HG03342 (cell line): ENCODE results near the gene CPSF4L.
"Not testable (repeated sequence)": the region's sequence is repeated elsewhere in the genome, so short reads cannot be mapped to it uniquely, and the experiment has no call there.

Experiments used
- ATAC-seq: cut with Tn5 transposase; IDR thresholded peaks from one replicate; pipeline ENCODE4 v1.9.1; 2021; ENCODE audit warnings: mild to moderate bottlenecking, moderate library complexity; ENCODE audit not compliant: unreplicated experiment

The CPSF4L gene, protein sequence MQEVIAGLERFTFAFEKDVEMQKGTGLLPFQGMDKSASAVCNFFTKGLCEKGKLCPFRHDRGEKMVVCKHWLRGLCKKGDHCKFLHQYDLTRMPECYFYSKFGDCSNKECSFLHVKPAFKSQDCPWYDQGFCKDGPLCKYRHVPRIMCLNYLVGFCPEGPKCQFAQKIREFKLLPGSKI

DNA sequence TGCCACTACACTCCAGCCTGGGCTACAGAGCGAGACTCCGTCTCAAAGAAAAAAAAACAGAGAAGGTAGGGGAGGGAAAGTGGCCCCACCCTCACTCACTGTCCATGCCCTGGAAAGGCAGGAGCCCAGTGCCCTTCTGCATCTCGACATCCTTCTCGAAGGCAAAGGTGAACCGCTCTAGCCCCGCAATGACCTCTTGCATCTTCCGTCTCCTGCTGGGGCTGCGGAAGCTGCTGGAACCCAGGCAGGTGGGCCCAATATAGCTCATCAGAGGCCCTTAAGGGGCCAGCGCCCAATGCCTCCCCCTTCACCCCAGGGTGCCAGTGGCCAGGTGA is at the start of gene CPSF4L:
Gene CPSF4L (minus strand): TSS at position 264 of the 335 bp plus-strand sequence. CDS start 62 bp downstream, at position 202.
- no peak for ATAC-seq

DNA sequence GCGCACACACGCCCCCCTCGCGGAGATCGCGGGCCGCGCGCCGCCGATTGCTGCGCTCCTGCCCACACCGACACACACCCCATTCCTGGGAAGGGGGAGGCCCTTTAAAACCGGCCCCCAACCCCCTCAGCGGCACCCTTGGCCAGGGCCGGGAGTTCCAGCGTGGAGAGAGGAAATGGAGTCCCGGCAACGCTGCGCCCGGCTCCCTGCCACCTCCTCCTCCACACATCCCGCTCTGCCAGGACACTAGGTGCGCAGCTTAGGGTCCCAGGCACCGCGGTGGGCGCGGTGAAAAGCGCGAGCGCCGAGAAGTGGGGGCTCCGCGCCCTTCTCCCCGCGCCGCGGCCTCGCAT is 49.7 kb upstream of the CPSF4L start:
- ATAC-seq, result peak; percentile 20

DNA sequence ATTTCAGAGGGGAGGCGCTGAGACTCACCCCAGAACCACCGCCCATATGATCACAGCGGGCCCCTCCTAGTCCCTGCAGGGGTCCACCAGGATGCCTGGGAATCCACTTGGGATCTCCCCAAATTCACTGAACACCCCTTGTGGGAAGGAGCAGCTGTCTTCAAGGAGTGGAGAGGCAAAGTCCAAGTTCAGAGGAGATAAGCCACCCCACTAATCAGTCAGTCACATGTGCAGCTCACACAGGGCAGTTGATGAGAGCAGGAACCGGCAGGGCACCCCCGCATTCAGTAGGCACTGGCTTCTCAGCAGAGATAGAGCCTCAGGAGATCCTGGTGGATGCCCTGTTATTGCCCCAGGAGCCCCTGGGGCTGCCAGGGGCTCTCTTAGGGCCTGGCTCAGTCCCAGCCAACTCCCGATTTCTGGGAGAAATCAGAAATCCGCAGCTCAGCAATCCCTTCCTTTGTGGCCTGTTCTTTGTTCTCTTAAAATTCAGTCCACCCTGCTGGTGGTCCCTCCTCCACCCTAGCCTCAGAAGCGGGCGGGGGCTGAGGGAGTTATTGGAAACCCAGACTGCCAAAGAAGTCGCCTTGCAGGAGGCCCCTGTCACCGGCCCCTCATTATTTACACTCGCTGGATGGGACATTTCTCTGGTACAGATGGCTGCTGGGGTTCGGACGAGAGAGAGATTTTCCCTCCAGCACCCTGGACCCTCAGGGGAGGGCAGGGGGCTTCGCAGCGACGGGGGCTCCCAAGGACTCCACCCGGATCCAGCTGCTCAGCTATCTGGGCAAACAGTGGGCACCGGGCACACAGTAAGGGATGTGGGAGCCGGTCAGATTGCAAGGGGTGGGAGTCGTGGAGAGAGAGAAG is 48.3 kb upstream of the CPSF4L start:
- ATAC-seq, result no peak

DNA sequence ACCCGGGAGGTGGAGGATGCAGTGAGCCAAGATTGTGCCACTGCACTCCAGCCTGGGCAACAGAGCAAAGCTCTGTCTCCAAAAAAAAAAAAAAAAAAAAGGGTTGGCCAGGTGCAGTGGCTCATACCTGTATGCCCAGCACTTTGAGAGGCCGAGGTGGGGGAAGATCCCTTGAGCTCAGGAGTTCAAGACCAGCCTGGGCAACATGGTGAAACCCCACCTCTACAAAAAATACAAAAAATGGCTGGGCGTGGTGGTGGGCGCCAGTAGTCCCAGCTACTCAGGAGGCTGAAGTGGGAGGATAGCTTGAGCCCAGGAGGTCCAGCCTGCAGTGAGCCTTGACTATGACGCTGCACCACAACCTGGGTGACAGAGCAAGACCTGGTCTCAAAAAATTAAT is 47.3 kb upstream of the CPSF4L start:
- not testable (repeated sequence) for ATAC-seq

DNA sequence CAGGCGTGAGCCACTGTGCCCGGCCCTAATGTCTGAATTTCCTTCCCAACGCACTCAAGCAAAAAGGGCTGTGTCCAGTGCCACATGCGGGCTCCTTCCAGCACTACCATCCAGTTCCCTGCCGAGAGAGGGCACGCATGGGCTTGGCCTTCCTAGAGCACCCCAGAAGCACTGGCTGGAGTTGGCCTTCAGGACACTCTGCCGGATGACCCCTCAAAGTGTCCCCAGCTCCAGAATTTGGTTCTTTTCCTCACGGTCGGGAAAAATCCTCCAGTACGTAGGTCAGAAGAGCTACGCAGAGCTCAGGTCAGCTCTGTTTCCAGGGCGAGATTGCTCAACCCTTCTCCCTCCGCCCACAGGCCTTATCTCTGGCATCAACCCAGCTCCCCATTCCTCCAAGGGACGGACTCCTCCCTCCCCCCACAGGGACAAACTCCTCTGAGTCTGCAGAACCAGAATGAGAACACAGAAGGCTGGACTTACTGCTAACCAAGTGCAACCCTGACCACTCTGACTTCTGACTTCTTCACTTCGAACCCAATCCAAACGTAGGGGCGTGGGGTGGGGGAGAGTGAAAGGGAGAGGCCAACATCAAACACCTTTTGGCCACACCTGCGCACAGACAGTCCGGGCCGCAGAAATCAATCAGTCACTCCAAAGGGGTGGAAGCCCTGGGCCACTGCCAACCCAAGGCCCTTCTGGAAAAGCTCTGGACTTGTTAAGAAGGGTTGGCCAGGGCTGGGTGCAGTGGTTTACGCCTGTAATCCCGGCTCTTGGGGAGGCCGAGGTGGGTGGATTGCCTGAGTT is 46.5 kb upstream of the CPSF4L start:
- ATAC-seq, result no peak

DNA sequence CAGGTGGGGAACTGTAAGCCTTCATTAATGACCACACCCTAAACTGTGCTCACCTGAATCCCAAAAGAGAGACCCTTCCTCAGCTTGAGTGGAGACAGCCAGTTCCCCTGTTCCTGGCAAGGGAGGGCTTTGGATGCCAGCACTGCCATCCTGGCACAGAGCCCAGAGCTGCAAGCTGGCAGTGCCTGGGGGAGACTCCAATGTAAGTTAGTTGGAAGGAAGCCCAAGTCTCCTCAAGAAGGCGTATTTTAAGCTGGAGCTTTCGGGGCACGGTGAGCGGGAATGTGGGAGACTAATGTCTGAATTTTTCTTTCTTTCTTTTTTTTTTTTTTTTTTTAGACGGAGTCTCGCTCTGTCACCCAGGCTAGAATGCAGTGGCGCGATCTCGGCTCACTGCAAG is 45.5 kb upstream of the CPSF4L start:
- ATAC-seq, result no peak

DNA sequence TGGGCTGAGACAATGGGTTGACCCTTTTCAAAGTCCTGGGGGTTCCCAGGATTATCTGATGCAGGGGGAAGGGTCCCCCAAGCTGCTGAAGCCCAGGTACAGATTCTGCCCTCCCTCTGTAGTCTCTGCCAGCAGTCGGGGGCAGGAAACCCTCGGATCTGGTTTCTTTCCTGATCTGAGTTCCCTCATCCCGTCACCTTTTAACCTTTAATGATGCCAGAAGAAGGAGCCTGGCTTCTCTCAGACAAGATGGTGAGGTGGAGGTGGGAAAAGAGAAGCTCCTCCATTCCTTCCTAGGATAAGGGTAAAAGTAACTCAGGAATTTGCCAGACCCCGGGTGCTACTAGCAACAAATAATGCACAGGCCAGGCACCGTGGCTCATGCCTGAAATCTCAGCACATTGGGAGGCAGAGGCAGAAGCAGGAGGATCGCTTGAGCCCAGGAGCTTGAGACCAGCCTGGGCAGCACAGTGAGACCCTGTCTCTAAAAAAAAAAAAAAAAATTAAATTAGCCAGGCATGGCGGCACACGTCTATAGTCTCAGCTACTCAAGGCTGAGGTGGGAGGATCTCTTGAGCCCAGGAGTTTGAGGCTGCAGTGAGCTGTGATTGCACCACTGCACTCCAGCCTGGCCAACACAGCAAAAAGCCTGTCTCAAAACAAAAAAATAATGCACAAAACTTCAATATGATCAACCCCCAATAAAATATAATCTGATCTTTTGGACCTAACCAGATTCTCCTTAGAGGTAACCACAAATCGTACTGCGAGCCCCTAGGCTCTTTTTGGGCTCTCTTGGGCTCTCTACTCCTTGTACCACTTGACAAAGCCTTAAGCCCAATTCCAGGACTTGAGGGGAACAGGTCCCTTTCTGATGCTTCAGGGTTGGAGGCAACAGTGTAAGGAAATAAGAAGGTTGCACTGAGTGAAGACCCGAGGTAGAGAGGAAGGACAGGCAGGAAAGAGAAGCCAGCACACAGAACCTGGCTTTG is 44.5 kb upstream of the CPSF4L start:
- no peak for ATAC-seq

DNA sequence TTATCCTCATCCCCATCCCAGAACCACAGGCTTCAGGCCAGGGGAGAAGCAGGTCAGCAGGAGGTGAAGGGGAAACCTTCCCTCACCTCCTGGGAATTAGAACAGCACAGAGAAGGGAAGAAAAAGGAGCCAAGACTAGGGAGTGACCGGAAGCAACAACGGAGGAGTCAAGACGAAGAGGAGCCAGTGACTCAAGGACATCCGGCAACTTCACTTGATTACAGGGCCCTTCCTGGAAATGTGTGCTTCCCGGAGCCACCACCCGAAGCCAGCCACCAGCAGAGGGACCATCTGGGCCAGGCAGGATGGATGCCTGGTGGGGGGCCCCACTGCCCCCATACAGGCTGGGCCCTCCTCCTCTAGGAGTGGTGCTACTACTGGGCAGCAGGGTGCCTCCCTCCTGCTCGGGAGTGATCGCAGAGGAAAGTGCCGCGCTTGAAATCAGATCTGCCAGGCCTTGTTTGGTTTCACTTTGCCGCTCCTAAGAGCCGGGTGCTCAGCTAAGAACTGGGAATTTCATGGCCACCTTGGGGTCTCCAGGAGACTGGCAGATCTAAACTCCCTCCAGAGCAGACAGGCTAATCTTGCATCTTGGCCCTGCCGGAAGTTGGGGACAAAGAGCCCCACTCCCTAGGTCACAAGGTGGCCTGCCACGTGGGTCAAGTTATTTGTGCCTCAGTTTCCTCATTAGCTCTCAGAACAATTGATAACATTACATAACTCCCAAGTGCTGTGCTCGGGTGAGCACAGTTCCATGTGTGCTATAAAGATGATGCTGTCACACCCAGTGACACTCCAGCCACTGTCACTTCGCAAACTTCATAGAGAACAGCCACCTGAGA is 43.5 kb upstream of the CPSF4L start:
- ATAC-seq, result no peak

DNA sequence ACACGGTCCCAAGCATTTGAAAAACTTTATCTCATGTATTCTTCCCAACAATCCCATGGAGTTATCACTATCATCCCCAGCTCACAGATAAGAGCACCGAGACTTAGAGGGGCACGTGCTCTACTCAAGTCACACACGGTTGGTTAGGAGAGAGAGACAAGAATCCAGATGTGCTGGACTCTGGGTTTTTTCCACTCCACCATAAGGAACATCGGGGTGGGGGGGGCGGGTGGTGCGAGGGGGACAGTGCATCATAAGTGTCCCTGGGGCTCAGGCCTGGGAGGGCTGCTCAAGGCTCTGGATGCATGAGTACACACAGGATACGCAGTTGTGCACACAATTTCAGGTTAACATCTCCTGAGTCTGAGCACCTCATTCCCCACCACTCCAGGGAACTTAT is 42.8 kb upstream of the CPSF4L start:
- no peak for ATAC-seq

DNA sequence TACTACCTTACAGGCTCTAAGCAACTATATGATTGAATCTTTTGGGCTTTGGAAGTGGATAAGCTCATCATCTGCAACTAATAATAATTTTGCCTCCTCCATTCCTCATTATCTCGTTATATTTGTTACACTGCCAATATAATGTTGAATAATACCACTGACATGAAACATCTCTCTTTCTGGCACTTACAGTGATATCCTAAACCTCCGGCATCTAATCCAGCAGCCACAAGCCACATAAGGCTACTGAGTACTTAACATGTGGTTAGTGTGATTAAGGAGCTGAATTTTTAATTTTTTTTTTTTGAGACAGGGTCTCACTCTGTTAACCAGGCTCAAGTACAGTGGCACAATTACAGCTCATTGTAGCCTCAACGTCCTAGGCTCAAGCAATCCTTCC is 40.5 kb upstream of the CPSF4L start:
- no peak for ATAC-seq

DNA sequence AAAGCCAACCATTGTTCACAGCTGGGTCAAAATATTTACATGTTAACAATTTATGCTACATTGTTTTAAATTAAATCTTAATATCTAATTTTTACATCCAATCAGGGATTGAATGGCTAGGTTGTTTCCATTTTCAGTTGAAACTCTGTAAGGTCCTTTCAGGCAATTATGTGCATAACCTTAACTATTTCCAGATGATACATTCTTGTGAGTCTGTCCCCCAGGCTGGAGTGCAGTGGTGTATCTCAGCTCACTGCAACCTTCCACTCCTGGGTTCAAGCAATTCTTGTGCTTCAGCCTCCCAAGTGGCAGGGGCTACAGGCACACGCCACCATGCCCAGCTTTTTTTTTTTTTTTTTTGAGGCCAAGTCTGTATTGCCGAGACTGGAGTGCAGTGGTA is 39.7 kb upstream of the CPSF4L start:
- ATAC-seq, result no peak

DNA sequence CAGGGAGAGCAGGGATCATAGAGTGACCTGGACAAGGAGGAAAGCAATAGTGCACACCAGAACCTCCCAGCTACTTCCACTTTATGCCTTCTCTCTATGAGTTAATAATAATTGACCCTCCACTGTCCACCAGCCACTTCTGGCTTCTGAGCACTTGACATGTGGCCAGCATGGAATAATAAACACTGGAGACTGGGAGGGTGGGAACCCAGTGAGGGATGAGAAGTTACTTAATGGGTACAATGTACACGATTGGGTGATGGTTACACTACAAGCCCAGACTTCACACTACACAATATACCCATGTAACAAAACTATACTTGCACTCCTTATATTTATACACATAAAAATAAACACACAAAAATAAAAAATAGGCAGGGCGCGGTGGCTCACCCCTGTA is 38.7 kb upstream of the CPSF4L start:
- no peak for ATAC-seq

DNA sequence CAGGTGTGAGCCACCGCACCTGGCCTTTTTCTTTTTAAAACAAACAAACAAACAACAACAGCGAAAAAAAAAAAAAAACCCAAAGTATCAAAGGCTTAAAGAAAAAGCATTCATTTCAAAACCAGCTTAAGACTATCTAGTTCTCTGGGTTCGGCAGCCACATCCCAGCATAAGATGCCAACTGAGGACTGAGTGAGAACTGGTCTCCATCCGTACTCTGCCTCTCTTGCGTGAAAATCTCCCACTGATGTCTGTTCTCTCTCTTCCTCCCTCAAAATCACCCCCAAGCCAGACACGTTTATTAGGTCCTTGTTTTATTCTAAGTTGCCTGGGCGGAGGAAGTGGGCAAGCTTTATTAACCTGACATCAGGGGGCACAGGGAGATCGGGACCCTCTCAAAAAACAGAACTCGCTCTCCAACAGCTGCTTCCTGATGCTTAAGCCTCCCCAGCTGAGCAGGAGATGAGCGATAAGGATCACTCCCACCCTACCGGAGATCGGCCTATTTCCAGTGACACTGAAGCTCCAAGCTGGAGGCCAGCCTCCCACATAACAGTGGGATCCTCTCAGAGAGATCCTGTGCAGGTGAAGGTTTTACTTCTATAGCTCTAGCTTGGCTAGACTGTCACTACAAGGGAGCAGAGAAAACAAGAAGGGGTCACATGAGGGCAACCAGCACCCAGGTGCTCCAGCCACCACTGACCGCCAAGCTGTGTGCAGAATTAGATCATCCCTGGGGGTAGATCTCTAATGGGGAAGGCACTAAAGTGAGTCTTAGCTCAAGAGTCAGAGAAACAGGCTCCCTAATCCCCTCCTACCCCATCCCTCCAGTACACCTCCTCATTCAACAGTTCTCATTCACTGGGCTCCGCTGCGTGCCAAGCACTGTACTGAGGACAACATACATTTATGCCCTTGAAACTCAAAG is 36.5 kb upstream of the CPSF4L start:
- ATAC-seq, result peak; percentile 65

DNA sequence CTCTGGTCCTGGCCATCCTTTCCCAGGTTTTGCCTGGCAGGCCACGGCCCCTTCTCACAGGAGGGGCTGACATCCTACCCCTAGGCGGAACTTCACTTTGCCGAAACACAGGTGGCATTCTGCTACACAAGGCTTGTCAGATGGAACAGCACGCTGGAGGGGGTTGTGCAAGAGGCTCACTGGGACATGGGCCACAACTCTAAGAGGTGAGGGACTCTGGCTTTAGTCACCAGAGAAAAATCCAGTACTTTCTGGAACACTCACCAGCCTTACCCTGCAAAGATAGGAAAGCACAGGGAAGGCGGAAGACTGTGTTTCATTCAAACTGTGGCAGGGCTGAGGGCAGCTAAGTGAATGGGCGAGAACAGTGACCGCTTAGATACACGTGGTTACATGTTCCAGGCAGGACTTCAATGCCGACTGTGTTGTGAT is 31.8 kb upstream of the CPSF4L start:
- no peak for ATAC-seq

DNA sequence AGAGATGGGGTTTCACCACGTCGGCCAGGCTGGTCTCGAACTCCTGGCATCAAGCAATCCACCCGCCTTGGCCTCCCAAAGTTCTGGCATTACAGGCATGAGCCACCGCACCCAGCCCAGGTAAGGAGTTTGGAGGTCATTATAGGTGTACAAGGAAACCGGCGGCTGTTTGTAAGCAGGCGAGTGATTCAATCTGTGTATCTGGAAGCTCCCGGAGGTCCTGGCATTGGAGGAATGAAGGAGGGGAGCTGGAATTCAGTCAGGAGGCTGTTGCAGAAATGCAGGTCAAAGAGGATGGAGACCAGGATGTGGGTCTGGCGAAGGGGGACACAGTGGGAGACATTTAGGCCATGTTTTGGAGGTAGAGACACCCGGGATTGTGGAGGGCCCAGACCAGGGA is 31.4 kb upstream of the CPSF4L start:
- ATAC-seq, result no peak

DNA sequence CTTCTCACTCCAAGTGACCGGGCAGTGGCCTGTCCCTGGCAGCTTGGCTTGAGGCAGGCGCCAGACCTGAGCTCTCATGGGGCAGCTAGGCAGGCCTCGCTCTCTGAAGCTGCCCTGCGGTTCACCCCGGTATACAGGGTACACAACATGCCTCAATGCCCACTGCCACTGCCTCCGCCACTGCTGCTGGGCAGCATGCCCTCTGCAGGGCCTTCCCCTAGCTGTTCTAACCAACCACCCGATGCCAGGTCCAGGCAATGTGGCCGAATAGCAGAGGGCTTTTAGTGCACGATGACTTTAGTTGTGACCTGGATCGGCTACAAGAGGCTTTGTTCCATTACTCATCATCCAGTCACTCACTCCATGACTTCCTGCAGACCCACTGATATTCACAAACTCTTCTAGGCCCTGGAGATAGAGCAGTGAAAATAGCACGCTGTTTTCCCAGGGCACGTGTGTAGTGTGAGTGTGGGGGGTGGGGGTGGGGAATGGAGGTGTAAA is 30.4 kb upstream of the CPSF4L start:
- ATAC-seq, result no peak

DNA sequence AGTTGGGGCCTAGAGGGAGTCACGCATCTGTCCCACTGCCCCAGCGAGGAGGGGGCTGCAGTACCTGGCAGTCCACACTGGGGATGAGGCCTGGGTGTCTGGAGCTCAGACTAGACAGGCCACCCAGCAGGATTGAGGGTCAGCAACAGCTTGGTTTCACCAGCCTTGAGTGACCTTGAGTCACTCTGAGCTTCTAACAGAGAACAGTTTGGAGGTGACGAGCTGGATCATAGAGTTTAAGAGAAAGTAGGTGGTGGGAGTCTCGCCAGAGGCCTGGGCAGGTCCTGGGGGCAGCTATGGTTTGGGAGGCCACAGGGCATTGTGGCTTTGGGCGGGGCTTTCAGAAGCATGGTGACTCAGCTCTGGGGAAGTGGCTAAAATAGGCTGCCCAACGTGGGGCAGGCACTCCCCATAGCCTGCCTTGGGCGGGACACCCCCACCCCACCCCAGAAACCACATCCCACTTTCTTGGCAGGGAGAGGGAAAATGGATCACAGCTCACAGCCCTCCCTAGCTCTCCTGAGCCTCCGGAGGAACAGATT is 29.7 kb upstream of the CPSF4L start:
- ATAC-seq, result peak; percentile 76
